ENCODE results near the gene GBP3. TPM values are rescaled to one million over a fixed set of nuclear protein-coding genes. Genes with fewer than 3 reads are reported as not detected.

The GBP3 gene
- total and polyA plus RNA-seq, 2 of the 8 experiments (the other 6 are each of a cell fraction or from before 2014, with no cell fraction given), result not detected

GRCh38 chr1:89070509-89070908 is 47.8 kb upstream of the GBP3 start:
- H3K4me3 ChIP-seq (ENCODE audit: extremely low read depth in 1 of 4, insufficient read depth in 2 of 4, low read depth in 3 of 4, low read length in 4 of 4), result no peak overlapping the region
- H4K8ac ChIP-seq (ENCODE audit: extremely low read depth, insufficient read depth, low read length), result no peak overlapping the region
- no peak overlapping the region for H3K23ac ChIP-seq (ENCODE audit: insufficient read length)
- H3K79me1 ChIP-seq (ENCODE audit: low read depth, low read length), result no peaks in the 10 kb centered on the region
- DNase-seq (ENCODE audit: low read depth in 1 of 2, low spot score in 2 of 2) (no peak), FAIRE-seq (no peak)
- no peak overlapping the region for H3K27ac ChIP-seq (ENCODE audit: low read depth, low read length)
- H3K9me3 ChIP-seq (ENCODE audit: insufficient read depth in 2 of 2, low read depth in 1 of 2, low read length in 1 of 2), result no peaks in the 10 kb centered on the region
- H2BK12ac ChIP-seq (ENCODE audit: low read depth, low read length), result no peak overlapping the region
- H3K79me2 ChIP-seq (ENCODE audit: control insufficient read depth in 1 of 2, insufficient read depth in 2 of 2, low read length in 2 of 2), result no peaks in the 10 kb centered on the region
- no peaks in the 10 kb centered on the region for H3K23me2 ChIP-seq (ENCODE audit: low read depth, low read length)
- CTCF ChIA-PET (ENCODE audit: partially characterized antibody), result interaction anchor here (1.6 kb wide), 1 partner anchor 14 kb away, joined by 3 read pairs; no protein-coding TSS in a partner anchor
- H4K20me1 ChIP-seq (replicated peaks in 1 of 2; ENCODE audit: control insufficient read depth in 1 of 2, insufficient read depth in 2 of 2, low read length in 2 of 2), result no peaks in the 10 kb centered on the region
- no peak overlapping the region for H2BK5ac ChIP-seq (ENCODE audit: low read depth, low read length)
- H2AK5ac ChIP-seq (ENCODE audit: low read depth, low read length), result no peak overlapping the region
- H2BK20ac ChIP-seq (ENCODE audit: low read length), result no peak overlapping the region
- H3K27me3 ChIP-seq (replicated peaks in 1 of 4; ENCODE audit: control insufficient read depth in 3 of 4, extremely low read depth in 1 of 4, insufficient read depth in 3 of 4, low read length in 3 of 4), result no peaks in the 10 kb centered on the region
- POLR2A ChIA-PET (ENCODE audit: partially characterized antibody), result no interaction called here
- no peaks in the 10 kb centered on the region for H3K4me1 ChIP-seq (replicated peaks in 1 of 4; ENCODE audit: control insufficient read depth in 3 of 4, insufficient read depth in 4 of 4, low read length in 3 of 4)
- H2AFZ ChIP-seq (ENCODE audit: low read length), result no peak overlapping the region
- H4K5ac ChIP-seq (ENCODE audit: insufficient read length, low read depth, low read length), result no peak overlapping the region
- no peak overlapping the region for H3K14ac ChIP-seq (ENCODE audit: insufficient read length)
- no peaks in the 10 kb centered on the region for H3K36me3 ChIP-seq (ENCODE audit: control insufficient read depth in 2 of 4, insufficient read depth in 4 of 4, low read length in 3 of 4)
- H3K9ac ChIP-seq (replicated peaks in 1 of 4; ENCODE audit: extremely low read depth in 1 of 4, low read depth in 3 of 4, low read length in 3 of 4), result no peak overlapping the region
- H3K4me2 ChIP-seq (ENCODE audit: insufficient read depth in 1 of 2, low read depth in 2 of 2, low read length in 2 of 2), result no peak overlapping the region
- WGBS, 2 experiments (ENCODE audit: extremely low coverage in 1 of 2, insufficient coverage in 1 of 2, insufficient read length in 1 of 2, insufficient replicate concordance in 2 of 2, low coverage in 1 of 2, low lambda C conversion rate in 2 of 2, missing lambda C conversion rate in 1 of 2), result 100% methylated on average over 1 of the region's 1 CpG; no CpG with 5 or more reads in 1 of the 2 experiments
- no peak overlapping the region for H3K18ac ChIP-seq (ENCODE audit: extremely low read depth, low read length)
- no peak overlapping the region for H2BK15ac ChIP-seq (ENCODE audit: low read length)
- no peak overlapping the region for H4K91ac ChIP-seq (replicated peaks; ENCODE audit: insufficient read length, low read length)
- H2BK120ac ChIP-seq (replicated peaks; ENCODE audit: low read depth, low read length), result no peak overlapping the region
- no peak overlapping the region for H3K4ac ChIP-seq (replicated peaks; ENCODE audit: insufficient read length, low read depth, low read length)
- no peak overlapping the region for H3K56ac ChIP-seq (replicated peaks; ENCODE audit: insufficient read length, low read depth, low read length)
- TF ChIP-seq, protein P1, sequence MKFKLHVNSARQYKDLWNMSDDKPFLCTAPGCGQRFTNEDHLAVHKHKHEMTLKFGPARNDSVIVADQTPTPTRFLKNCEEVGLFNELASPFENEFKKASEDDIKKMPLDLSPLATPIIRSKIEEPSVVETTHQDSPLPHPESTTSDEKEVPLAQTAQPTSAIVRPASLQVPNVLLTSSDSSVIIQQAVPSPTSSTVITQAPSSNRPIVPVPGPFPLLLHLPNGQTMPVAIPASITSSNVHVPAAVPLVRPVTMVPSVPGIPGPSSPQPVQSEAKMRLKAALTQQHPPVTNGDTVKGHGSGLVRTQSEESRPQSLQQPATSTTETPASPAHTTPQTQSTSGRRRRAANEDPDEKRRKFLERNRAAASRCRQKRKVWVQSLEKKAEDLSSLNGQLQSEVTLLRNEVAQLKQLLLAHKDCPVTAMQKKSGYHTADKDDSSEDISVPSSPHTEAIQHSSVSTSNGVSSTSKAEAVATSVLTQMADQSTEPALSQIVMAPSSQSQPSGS (IDR thresholded peaks at IDR 0.05; ENCODE audit: low read length), result no peak
- TF ChIP-seq POLR2AphosphoS5 (IDR thresholded peaks at IDR 0.05; ENCODE audit: low read depth, low read length), result no peak
- no peak for TF ChIP-seq ASH2L (IDR thresholded peaks at IDR 0.05; ENCODE audit: low read length)
- TF ChIP-seq POLR2A (IDR thresholded peaks at IDR 0.05; ENCODE audit: control extremely low read depth in 1 of 2, low read depth in 2 of 2, low read length in 2 of 2), result no peak
- no peak for TF ChIP-seq TAF1 (IDR thresholded peaks at IDR 0.05; ENCODE audit: low read depth, low read length)
- no peak for TF ChIP-seq MAFK (IDR thresholded peaks at IDR 0.05; ENCODE audit: low read depth, low read length)
- TF ChIP-seq CBX5 (IDR thresholded peaks at IDR 0.05; ENCODE audit: low read depth, low read length), result no peak
- TF ChIP-seq, protein P2, sequence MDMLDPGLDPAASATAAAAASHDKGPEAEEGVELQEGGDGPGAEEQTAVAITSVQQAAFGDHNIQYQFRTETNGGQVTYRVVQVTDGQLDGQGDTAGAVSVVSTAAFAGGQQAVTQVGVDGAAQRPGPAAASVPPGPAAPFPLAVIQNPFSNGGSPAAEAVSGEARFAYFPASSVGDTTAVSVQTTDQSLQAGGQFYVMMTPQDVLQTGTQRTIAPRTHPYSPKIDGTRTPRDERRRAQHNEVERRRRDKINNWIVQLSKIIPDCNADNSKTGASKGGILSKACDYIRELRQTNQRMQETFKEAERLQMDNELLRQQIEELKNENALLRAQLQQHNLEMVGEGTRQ (IDR thresholded peaks at IDR 0.05; ENCODE audit: low read length), result no peak
- no peak for TF ChIP-seq HDAC6 (IDR thresholded peaks at IDR 0.05; ENCODE audit: low read depth, low read length)
- no peak for TF ChIP-seq CEBPB (IDR thresholded peaks at IDR 0.05; ENCODE audit: low read depth, low read length)
- TF ChIP-seq SP2 (IDR thresholded peaks at IDR 0.05; ENCODE audit: low read length), result no peak
- TF ChIP-seq RAD21 (IDR thresholded peaks at IDR 0.05 in 1 of 2, conservative IDR thresholded peaks at IDR 0.05 in 1 of 2; ENCODE audit: low read depth in 2 of 2, low read length in 2 of 2), result no peak
- no peak for TF ChIP-seq CHD2 (IDR thresholded peaks at IDR 0.05; ENCODE audit: low read length)
- no peak for TF ChIP-seq YY1 (IDR thresholded peaks at IDR 0.05; ENCODE audit: low read depth, low read length)
